Colonic mucosa (tissue), 4 donors: ENCODE measurements around the gene LY6G6F. TPM values are rescaled to one million over a fixed set of nuclear protein-coding genes. Genes with fewer than 3 reads are reported as not detected.

Source experiments
- DNase-seq: peaks from one replicate; pipeline ENCODE4 v3.0.0-alpha.2; 2020
- H3K27ac ChIP-seq: fragments of 200-600 bp; one replicate; pipeline ENCODE4 v1.8.0; 2021
- H3K27me3 ChIP-seq: fragments of 200-600 bp; one replicate; pipeline ENCODE4 v1.8.0; 2021
- H3K36me3 ChIP-seq: fragments of 200-600 bp; one replicate; pipeline ENCODE4 v1.8.0; 2021
- H3K4me1 ChIP-seq: fragments of 200-600 bp; one replicate; pipeline ENCODE4 v1.8.0; 2021; ENCODE audit warnings: mild to moderate bottlenecking
- H3K4me3 ChIP-seq: fragments of 200-600 bp; one replicate; pipeline ENCODE4 v1.8.0; 2021
- H3K9ac ChIP-seq, 2 donors: one replicate each; pipeline ENCODE4 v1.7.0; 2013; ENCODE audit warnings: control low read depth in 2 of 2, low read depth in 2 of 2, low read length in 2 of 2
- H3K9me3 ChIP-seq: fragments of 200-600 bp; one replicate; pipeline ENCODE4 v1.8.0; 2021
- CTCF ChIP-seq: fragments of 200-600 bp; IDR thresholded peaks from one replicate; pipeline ENCODE4 v1.8.0; 2022; ENCODE audit warnings: antibody characterized with exemption, mild to moderate bottlenecking
- intact Hi-C: fragments of 100-400 bp; cut with DNase I; formaldehyde crosslinking; loops from one replicate; pipeline ENCODE4 v1.14.1; 2022
- total RNA-seq, 2 donors: library from RNA; stranded (reverse); fragmentation: NEBNext Ultra II Directional in 1 of 2; extraction: Animal tissue kit (Norgen Biotek cat#: 25700) in 1 of 2; gene quantifications; one replicate each; pipeline ENCODE4 v1.2.1, GENCODE V29; 2021
- donor health status: healthy.
- donor health status: DM: no; HTN: no; CAD: no.
- donor health status: DM: no; HTN: no; CAD: no.

The LY6G6F gene
- total RNA-seq, 2 donors from 2014 or later, result not detected

- Histone ChIP-seq H3K27me3 (no peaks in the 10 kb centered on the region), H3K36me3 (peaks cover 9% of the 10 kb centered on the region), H3K9me3 (no peaks in the 10 kb centered on the region), H3K4me1 (peaks cover 23% of the 10 kb centered on the region), H3K4me3 (peak overlapping the region; percentile 87), H3K27ac (peak overlapping the region; percentile 91), H3K9ac (peak overlapping the region; percentile 71 to 96)
- no peak for DNase-seq
- no peak for TF ChIP-seq CTCF
- intact Hi-C loops, result no loop called here
Observed at GRCh38 chr6:31663961-31664789, 42.5 kb upstream of the LY6G6F start.

- peaks cover 12% of the 10 kb centered on the region for H3K36me3 ChIP-seq
- H3K4me1 ChIP-seq, result peaks cover 20% of the 10 kb centered on the region
- H3K27ac ChIP-seq, result peak within 1 kb of the TSS; percentile 91
- no peak for TF ChIP-seq CTCF
- H3K9me3 ChIP-seq, result no peaks in the 10 kb centered on the region
- H3K27me3 ChIP-seq, result no peaks in the 10 kb centered on the region
- peak within 1 kb of the TSS; percentile 86 to 96 for H3K9ac ChIP-seq
- intact Hi-C loops, result no loop called here
- peak; percentile 96 for DNase-seq
- H3K4me3 ChIP-seq, result peak within 1 kb of the TSS; percentile 87
Observed at GRCh38 chr6:31664790-31665500, 41.7 kb upstream of the LY6G6F start, which contains the start of gene GPANK1. TSS of gene GPANK1 (minus strand) at chr6:31664997. CDS start at chr6:31664478, 519 bp downstream.

- H3K27me3 ChIP-seq, result no peaks in the 10 kb centered on the region
- H3K4me3 ChIP-seq, result peak within 1 kb of the TSS; percentile 87
- intact Hi-C loops, result no loop called here
- TF ChIP-seq CTCF, result peak; percentile 17
- DNase-seq, result peak; percentile 98
- H3K36me3 ChIP-seq, result peaks cover 20% of the 10 kb centered on the region
- no peaks in the 10 kb centered on the region for H3K9me3 ChIP-seq
- peaks cover 20% of the 10 kb centered on the region for H3K4me1 ChIP-seq
- peak within 1 kb of the TSS; percentile 86 to 96 for H3K9ac ChIP-seq
- H3K27ac ChIP-seq, result peak within 1 kb of the TSS; percentile 91
Observed at GRCh38 chr6:31665501-31666336, 40.9 kb upstream of the LY6G6F start, which contains the start of gene CSNK2B. TSS of gene CSNK2B (plus strand) at chr6:31666080. CDS start at chr6:31666832, 752 bp downstream.

GRCh38 chr6:31666337-31666965 is 40.2 kb upstream of the LY6G6F start:
- intact Hi-C loops, result no loop called here
- Histone ChIP-seq H3K36me3 (peaks cover 27% of the 10 kb centered on the region), H3K9ac (peak overlapping the region; percentile 81 to 96), H3K4me3 (peak overlapping the region; percentile 87), H3K27me3 (no peaks in the 10 kb centered on the region), H3K4me1 (peaks cover 20% of the 10 kb centered on the region), H3K27ac (peak overlapping the region; percentile 91), H3K9me3 (no peaks in the 10 kb centered on the region)
- no peak for DNase-seq
- no peak for TF ChIP-seq CTCF
